HepG2 (cell line): ENCODE data around the gene ATP5PB. TPM values are rescaled to one million over a fixed set of nuclear protein-coding genes. Genes with fewer than 3 reads are reported as not detected.

ENCODE experiments used
- ETV5 ChIP-seq: IDR thresholded peaks from 2 replicates; pipeline ENCODE4 v1.6.1; 2018; ENCODE audit warnings: missing biosample characterization, missing genetic modification reagents, inconsistent platforms, borderline replicate concordance
- HDAC1 ChIP-seq: sonication (generic); formaldehyde crosslinking; IDR thresholded peaks from 2 replicates; pipeline ENCODE4 v1.5.1; 2020; ENCODE audit warnings: mild to moderate bottlenecking, missing genetic modification reagents
- IKZF4 ChIP-seq: sonication (generic); formaldehyde crosslinking; IDR thresholded peaks from 2 replicates; pipeline ENCODE4 v1.5.1; 2020; ENCODE audit warnings: borderline replicate concordance, mild to moderate bottlenecking, low read depth, missing genetic modification reagents; ENCODE audit errors: not compliant biosample characterization
- MAFK ChIP-seq, 2 experiments: IDR thresholded peaks in 1 of 2; conservative IDR thresholded peaks in 1 of 2; 2 replicates each; pipeline ENCODE4 v1.6.1; 2011; ENCODE audit warnings: improper control_type of control experiment in 2 of 2, low read length in 2 of 2
- PHF21A ChIP-seq: sonication (generic); formaldehyde crosslinking; IDR thresholded peaks from 2 replicates; pipeline ENCODE4 v1.5.0; 2020; ENCODE audit warnings: mild to moderate bottlenecking, missing genetic modification reagents
- SNAI1 ChIP-seq: sonication (generic); formaldehyde crosslinking; IDR thresholded peaks from 2 replicates; pipeline ENCODE4 v1.5.0; 2020; ENCODE audit warnings: mild to moderate bottlenecking, missing genetic modification reagents, borderline replicate concordance
- SP4 ChIP-seq: sonication (generic); formaldehyde crosslinking; IDR thresholded peaks from 2 replicates; pipeline ENCODE4 v1.8.1; 2023; ENCODE audit warnings: mild to moderate bottlenecking, missing genetic modification reagents
- TBX2 ChIP-seq: sonication (generic); formaldehyde crosslinking; IDR thresholded peaks from 2 replicates; pipeline ENCODE4 v1.5.0; 2020; ENCODE audit warnings: missing genetic modification reagents, mild to moderate bottlenecking, borderline replicate concordance
- ZFP91 ChIP-seq: sonication (generic); formaldehyde crosslinking; IDR thresholded peaks from 2 replicates; pipeline ENCODE4 v1.9.0; 2022; ENCODE audit warnings: missing genetic modification reagents, mild to moderate bottlenecking, borderline replicate concordance
- ZFY ChIP-seq: sonication (generic); formaldehyde crosslinking; IDR thresholded peaks from 2 replicates; pipeline ENCODE4 v1.4.0; 2020; ENCODE audit warnings: missing genetic modification reagents
- ZNF281 ChIP-seq: sonication (generic); formaldehyde crosslinking; IDR thresholded peaks from 2 replicates; pipeline ENCODE4 v1.4.0; 2020; ENCODE audit warnings: missing genetic modification reagents, borderline replicate concordance
- ZNF446 ChIP-seq: sonication (generic); formaldehyde crosslinking; IDR thresholded peaks from 2 replicates; pipeline ENCODE4 v1.5.0; 2020; ENCODE audit warnings: mild to moderate bottlenecking, missing genetic modification reagents
- ZNF564 ChIP-seq: sonication (generic); formaldehyde crosslinking; IDR thresholded peaks from 2 replicates; pipeline ENCODE4 v1.8.1; 2023; ENCODE audit warnings: mild to moderate bottlenecking, missing genetic modification reagents
- ZNF713 ChIP-seq: sonication (generic); formaldehyde crosslinking; IDR thresholded peaks from 2 replicates; pipeline ENCODE4 v1.4.0; 2020; ENCODE audit warnings: mild to moderate bottlenecking, missing genetic modification reagents
- ZNF790 ChIP-seq: sonication (generic); formaldehyde crosslinking; IDR thresholded peaks from 2 replicates; pipeline ENCODE4 v1.8.0; 2022; ENCODE audit warnings: missing genetic modification reagents, mild to moderate bottlenecking, borderline replicate concordance
- polyA plus RNA-seq, 8 experiments: library from polyadenylated mRNA; depleted of rRNA in 3 of 8; stranded (reverse) in 7 of 8; unstranded in 1 of 8; fragments of >200 nt; fragmentation: Illumina TruSeq in 4 of 8; extraction: Trizol in 4 of 8; gene quantifications; 2 replicates each; pipeline versions ENCODE4 v1.2.1 to v1.2.3, GENCODE V29; 2011 to 2016; ENCODE audit warnings: low read depth in 4 of 8, missing spikeins in 1 of 8, mixed read lengths in 1 of 8; ENCODE audit not compliant: insufficient read depth in 1 of 8
- total RNA-seq, 5 experiments: library from RNA; depleted of rRNA; stranded (reverse); fragments of >200 nt; fragmentation: Illumina TruSeq; extraction: Trizol; gene quantifications; 2 replicates each; pipeline ENCODE4 v1.2.3, GENCODE V29; 2016; ENCODE audit warnings: low read depth in 1 of 5
- TF ChIP-seq, protein P1 (sequence below): sonication (generic); formaldehyde crosslinking; IDR thresholded peaks from 2 replicates; pipeline ENCODE4 v1.4.0; 2020; ENCODE audit warnings: missing genetic modification reagents

ATP5PB gene
- total and polyA plus RNA-seq, 2 of the 13 experiments (the other 11 are each of a cell fraction or from before 2014, with no cell fraction given): 297 to 541 TPM

DNA sequence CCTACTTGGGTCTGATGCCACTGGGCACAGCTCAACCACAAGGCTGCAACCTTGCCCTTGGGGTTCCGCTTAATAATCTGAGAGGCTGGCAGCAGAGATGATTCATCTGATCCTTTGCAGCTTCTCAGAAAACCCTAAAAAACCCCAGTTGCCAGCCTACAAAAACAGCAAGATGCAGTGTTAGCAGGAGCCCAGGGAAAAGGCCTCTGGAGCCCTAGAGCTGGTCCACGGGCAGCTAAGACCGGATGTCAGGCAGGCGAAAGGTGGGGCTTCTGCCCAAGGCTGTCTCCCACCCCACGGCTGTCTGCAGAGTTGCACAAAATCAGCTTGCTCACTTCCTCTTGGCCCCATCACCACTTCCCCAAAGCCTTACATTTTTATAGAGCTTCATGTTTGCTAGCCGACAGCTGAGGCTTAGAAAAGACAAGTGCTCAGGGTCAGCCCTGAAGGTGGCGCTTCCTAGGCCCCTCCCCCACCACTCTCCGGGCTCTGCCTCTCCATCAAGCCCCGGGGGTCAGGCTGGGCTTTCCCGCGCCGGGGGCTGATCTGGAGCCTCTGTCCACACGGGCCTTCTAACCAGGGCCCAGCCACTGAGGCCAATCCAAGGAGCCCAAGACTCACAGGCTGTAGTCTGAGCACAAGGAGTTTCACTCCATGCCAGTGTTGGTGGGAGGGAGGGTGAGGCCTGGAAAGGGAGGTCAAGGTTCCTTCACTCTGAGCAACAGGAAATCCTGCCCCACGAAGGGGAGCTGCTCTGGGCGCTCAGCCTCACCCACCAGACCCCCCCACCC, 58.3 kb downstream of the ATP5PB start (continued):
- TF ChIP-seq ZNF281 (CRISPR knock-in tag) (peak; percentile 93), ZFY (peak; percentile 85), ETV5 (CRISPR knock-in tag) (peak; percentile 67), IKZF4 (CRISPR knock-in tag) (peak; percentile 72), ZNF790 (CRISPR knock-in tag) (no peak), MAFK (conservative IDR thresholded peaks at IDR 0.05 in 1 of 2, IDR thresholded peaks at IDR 0.05 in 1 of 2; ENCODE audit: low read length in 2 of 2) (no peak), ZNF564 (CRISPR knock-in tag) (peak; percentile 86), SP4 (CRISPR knock-in tag) (no peak), HDAC1 (CRISPR knock-in tag) (peak; percentile 47; the same call in 1 of the 2 replicates), TBX2 (CRISPR knock-in tag) (peak; percentile 62; the same call in 1 of the 2 replicates), SNAI1 (CRISPR knock-in tag) (no peak), PHF21A (CRISPR knock-in tag) (peak; percentile 55; the same call in 1 of the 2 replicates), ZNF446 (0 out of 2 replicates have a peak, but pooled peaks have one; percentile 17), ZNF713 (CRISPR knock-in tag) (peak; percentile 74; the same call in 1 of the 2 replicates), ZFP91 (peak; percentile 84; the same call in 1 of the 2 replicates)
- TF ChIP-seq, protein P1, sequence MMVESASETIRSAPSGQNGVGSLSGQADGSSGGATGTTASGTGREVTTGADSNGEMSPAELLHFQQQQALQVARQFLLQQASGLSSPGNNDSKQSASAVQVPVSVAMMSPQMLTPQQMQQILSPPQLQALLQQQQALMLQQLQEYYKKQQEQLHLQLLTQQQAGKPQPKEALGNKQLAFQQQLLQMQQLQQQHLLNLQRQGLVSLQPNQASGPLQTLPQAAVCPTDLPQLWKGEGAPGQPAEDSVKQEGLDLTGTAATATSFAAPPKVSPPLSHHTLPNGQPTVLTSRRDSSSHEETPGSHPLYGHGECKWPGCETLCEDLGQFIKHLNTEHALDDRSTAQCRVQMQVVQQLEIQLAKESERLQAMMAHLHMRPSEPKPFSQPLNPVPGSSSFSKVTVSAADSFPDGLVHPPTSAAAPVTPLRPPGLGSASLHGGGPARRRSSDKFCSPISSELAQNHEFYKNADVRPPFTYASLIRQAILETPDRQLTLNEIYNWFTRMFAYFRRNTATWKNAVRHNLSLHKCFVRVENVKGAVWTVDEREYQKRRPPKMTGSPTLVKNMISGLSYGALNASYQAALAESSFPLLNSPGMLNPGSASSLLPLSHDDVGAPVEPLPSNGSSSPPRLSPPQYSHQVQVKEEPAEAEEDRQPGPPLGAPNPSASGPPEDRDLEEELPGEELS (CRISPR knock-in tag): peak; percentile 5; the same call in 1 of the 2 replicates
